Thyroid gland (tissue), 4 donors: ENCODE data around the gene CDC26. TPM values are rescaled to one million over a fixed set of nuclear protein-coding genes. Genes with fewer than 3 reads are reported as not detected.
"Not testable (repeated sequence)": the region's sequence is repeated elsewhere in the genome, so short reads cannot be mapped to it uniquely, and the experiment has no call there.

Source experiments
- DNase-seq, 2 donors: peaks; one replicate each; pipeline ENCODE4 v3.0.0-alpha.2; 2019
- H3K27ac ChIP-seq, 3 donors: fragments of 200-600 bp; sonication (generic); 1 replicate in 2 of 3; 2 replicates in 1 of 3; pipeline ENCODE4 v1.5.1; 2016 to 2019; ENCODE audit warnings: mild to moderate bottlenecking in 1 of 3, moderate library complexity in 1 of 3
- H3K27me3 ChIP-seq: fragments of 200-600 bp; sonication (generic); one replicate; pipeline ENCODE4 v1.5.1; 2019
- H3K36me3 ChIP-seq, 2 donors: fragments of 200-600 bp; sonication (generic); one replicate each; pipeline ENCODE4 v1.5.1; 2016 to 2019
- H3K4me1 ChIP-seq, 2 donors: fragments of 200-600 bp; sonication (generic); one replicate each; pipeline ENCODE4 v1.5.1; 2017 to 2019
- H3K4me3 ChIP-seq, 3 donors: fragments of 200-600 bp; sonication (generic); replicated peaks in 1 of 3; 1 replicate in 2 of 3; 2 replicates in 1 of 3; pipeline ENCODE4 v1.5.1; 2016; ENCODE audit warnings: mild to moderate bottlenecking in 1 of 3
- H3K9me3 ChIP-seq: fragments of 200-600 bp; sonication (generic); one replicate; pipeline ENCODE4 v1.5.1; 2017
- POLR2A ChIP-seq, 2 donors: fragments of 450-650 bp; IDR thresholded peaks; one replicate each; pipeline ENCODE4 v1.6.1; 2017; ENCODE audit warnings: antibody characterized with exemption in 2 of 2, mild to moderate bottlenecking in 2 of 2, moderate library complexity in 1 of 2
- whole genome bisulfite sequencing, 2 donors: methylation state at CpG; one replicate each; pipeline ENCODE4 v1.1.5; 2017; 5-methylcytosine and 5-hydroxymethylcytosine counted together
- intact Hi-C: fragments of 100-400 bp; cut with DNase I; formaldehyde crosslinking; loops from one replicate; pipeline ENCODE4 v1.15.1; 2023
- total RNA-seq, 4 donors: library from RNA; depleted of rRNA; stranded (reverse); fragments of >200 nt; gene quantifications; one replicate each; pipeline ENCODE4 v1.2.3, GENCODE V29; 2016
- TF ChIP-seq, protein P1 (sequence below), 6 experiments: fragments of 200-600 bp in 3 of 6; fragments of 450-650 bp in 3 of 6; sonication (generic) in 3 of 6; IDR thresholded peaks; one replicate each; pipeline ENCODE4 v1.5.1; 2016 to 2019; ENCODE audit warnings: antibody characterized with exemption in 6 of 6, mild to moderate bottlenecking in 2 of 6, inconsistent platforms in 1 of 6, moderate library complexity in 1 of 6

Gene CDC26
- total RNA-seq, 4 donors from 2014 or later: 23.0 to 73.5 (median 38.3) TPM

DNA sequence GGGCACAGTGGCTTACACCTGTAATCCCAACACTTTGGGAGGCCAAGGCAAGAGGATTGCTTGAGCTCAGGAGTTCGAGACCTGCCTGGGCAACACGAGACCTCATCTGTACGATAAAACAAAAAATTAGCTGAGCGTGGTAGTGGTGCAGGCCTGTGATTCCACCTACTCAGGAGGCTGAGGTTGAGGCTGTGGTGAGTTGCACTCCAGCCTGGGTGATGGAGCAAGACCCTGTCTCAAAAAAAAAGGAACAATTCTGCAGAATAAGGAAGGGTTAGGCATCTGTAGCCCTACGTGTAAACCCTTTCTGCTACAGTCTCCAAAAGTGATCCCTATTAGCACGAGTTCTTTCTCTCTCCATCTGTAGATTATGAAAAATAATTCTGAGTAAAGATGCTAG is 19.9 kb downstream of the CDC26 start:
- no peak overlapping the region for H3K27ac ChIP-seq
- H3K9me3 ChIP-seq: no peaks in the 10 kb centered on the region
- H3K36me3 ChIP-seq: peaks cover 7 to 8% of the 10 kb centered on the region in 2 donors
- intact Hi-C loops: no loop called here
- H3K27me3 ChIP-seq: no peaks in the 10 kb centered on the region
- no peak for DNase-seq
- TF ChIP-seq POLR2A (IDR thresholded peaks at IDR 0.05): no peak
- TF ChIP-seq, protein P1, sequence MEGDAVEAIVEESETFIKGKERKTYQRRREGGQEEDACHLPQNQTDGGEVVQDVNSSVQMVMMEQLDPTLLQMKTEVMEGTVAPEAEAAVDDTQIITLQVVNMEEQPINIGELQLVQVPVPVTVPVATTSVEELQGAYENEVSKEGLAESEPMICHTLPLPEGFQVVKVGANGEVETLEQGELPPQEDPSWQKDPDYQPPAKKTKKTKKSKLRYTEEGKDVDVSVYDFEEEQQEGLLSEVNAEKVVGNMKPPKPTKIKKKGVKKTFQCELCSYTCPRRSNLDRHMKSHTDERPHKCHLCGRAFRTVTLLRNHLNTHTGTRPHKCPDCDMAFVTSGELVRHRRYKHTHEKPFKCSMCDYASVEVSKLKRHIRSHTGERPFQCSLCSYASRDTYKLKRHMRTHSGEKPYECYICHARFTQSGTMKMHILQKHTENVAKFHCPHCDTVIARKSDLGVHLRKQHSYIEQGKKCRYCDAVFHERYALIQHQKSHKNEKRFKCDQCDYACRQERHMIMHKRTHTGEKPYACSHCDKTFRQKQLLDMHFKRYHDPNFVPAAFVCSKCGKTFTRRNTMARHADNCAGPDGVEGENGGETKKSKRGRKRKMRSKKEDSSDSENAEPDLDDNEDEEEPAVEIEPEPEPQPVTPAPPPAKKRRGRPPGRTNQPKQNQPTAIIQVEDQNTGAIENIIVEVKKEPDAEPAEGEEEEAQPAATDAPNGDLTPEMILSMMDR (IDR thresholded peaks at IDR 0.05): no peak
- H3K4me3 ChIP-seq: no peak overlapping the region
- 93% methylated on average over 6 of the region's 6 CpGs for WGBS, 2 donors
- no peaks in the 10 kb centered on the region for H3K4me1 ChIP-seq

DNA sequence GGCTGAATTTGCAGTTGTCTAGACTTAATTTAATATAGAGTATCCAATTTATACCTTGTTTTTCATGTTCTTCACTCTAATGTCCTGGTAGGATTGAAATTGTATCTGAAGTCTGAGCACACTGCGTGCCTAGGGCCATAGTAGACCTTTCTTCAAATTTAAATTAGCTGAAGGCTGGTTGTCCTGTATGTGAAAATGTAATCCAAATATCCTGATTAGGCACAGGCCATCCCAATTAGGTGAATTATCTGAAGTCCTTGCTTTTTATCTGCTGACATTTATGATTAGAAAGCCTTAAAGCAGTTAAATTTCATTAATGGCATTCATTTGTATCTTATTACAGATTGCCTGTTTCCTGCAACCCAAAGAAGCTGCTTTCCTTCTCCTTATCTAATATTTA is 20.4 kb downstream of the CDC26 start:
- no peak for TF ChIP-seq POLR2A (IDR thresholded peaks at IDR 0.05)
- TF ChIP-seq, protein P1 (IDR thresholded peaks at IDR 0.05): no peak
- no peak overlapping the region for H3K4me3 ChIP-seq
- no peaks in the 10 kb centered on the region for H3K4me1 ChIP-seq
- WGBS, 2 donors: 94 to 97% methylated on average over 1 of the region's 1 CpG
- intact Hi-C loops: no loop called here
- peaks cover 4 to 5% of the 10 kb centered on the region in 2 donors for H3K36me3 ChIP-seq
- H3K27me3 ChIP-seq: no peaks in the 10 kb centered on the region
- H3K9me3 ChIP-seq: no peaks in the 10 kb centered on the region
- H3K27ac ChIP-seq: no peak overlapping the region
- DNase-seq: no peak

DNA sequence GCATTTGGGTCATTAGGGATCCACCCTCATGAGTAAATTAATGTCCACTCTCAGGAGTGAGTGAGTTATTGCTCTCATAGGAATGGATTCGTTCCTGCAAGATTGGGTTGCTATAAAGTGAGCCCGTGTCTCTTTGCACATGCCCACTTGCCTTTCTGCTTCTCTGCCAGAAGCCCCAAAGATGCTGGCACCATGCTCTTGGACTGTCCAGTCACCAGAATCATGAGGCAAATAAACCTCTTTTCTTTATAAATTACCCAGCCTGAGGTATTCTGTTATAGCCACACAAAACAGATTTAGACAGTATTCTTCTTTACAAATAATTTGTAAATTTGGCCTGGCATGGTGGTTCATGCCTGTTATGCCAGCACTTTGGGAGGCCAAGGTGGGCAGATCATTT is 24.6 kb downstream of the CDC26 start:
- intact Hi-C loops: no loop called here
- no peak for DNase-seq
- H3K9me3 ChIP-seq: no peaks in the 10 kb centered on the region
- H3K4me1 ChIP-seq: no peaks in the 10 kb centered on the region
- H3K27me3 ChIP-seq: no peaks in the 10 kb centered on the region
- 91 to 93% methylated on average over 2 of the region's 2 CpGs for WGBS, 2 donors
- no peak overlapping the region for H3K4me3 ChIP-seq
- no peaks in the 10 kb centered on the region for H3K36me3 ChIP-seq
- no peak overlapping the region for H3K27ac ChIP-seq
- TF ChIP-seq, protein P1 (IDR thresholded peaks at IDR 0.05): no peak
- TF ChIP-seq POLR2A (IDR thresholded peaks at IDR 0.05): no peak

DNA sequence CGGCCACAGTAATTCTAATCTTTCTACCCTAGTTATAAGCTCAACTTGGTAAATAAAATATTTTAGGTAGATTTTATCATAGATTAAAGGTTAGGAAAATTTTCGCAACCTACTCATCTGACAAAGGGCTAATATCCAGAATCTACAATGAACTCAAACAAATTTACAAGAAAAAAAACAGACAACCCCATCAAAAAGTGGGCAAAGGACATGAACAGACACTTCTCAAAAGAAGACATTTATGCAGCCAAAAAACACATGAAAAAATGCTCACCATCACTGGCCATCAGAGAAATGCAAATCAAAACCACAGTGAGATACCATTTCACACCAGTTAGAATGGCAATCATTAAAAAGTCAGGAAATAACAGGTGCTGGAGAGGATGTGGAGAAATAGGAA is 25.7 kb downstream of the CDC26 start:
- H3K9me3 ChIP-seq, intact Hi-C loops: not testable (repeated sequence)
- 98 to 100% methylated on average over 2 of the region's 2 CpGs for WGBS, 2 donors

DNA sequence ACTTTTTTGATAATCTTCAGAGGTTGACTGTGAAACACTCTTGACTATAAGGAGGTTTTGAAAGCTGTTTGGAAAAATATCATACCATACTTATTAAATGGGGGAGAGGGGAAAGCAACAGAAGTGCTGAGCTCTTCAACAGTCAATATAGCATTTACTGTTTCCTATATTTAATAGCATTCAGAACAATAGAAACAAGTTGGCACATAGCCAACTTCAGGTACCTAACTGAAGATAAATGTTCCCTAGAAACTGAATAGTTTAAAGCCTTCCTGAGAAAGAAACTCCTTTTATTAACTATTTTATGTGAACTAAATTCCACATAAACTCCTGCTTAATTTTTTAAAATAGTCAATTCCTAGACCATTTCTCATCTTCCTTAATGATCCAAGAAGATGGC is 27.7 kb downstream of the CDC26 start:
- H3K36me3 ChIP-seq: no peaks in the 10 kb centered on the region
- no peak overlapping the region for H3K27ac ChIP-seq
- intact Hi-C loops: no loop called here
- no peaks in the 10 kb centered on the region for H3K9me3 ChIP-seq
- H3K4me1 ChIP-seq: no peaks in the 10 kb centered on the region
- H3K4me3 ChIP-seq: no peak overlapping the region
- TF ChIP-seq, protein P1 (IDR thresholded peaks at IDR 0.05): no peak
- TF ChIP-seq POLR2A (IDR thresholded peaks at IDR 0.05): no peak
- DNase-seq: no peak
- H3K27me3 ChIP-seq: no peaks in the 10 kb centered on the region

More for the DNA sequence above, 25.7 kb downstream of the CDC26 start:
- H3K27me3 ChIP-seq, H3K4me3 ChIP-seq, DNase-seq, H3K4me1 ChIP-seq, H3K36me3 ChIP-seq, H3K27ac ChIP-seq: not testable (repeated sequence)

DNA sequence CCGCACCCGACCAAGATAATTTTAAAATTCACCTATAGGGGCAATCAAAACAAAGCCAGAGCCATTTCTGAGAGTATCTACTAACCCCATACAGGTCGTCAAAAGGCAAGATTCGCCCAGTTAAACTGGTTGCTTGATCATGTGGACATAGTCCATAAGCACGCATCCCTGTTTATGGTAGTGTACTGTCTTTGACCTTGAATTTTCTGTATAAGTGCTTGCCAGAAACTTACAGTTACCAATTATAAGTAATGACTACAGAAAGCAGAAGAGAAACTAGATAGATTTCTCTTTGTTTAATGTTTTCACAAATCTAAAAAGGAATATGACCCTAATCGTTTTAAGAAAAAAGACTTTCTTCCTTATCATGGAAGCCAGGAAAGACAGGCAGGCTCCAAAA is 28.4 kb downstream of the CDC26 start:
- TF ChIP-seq, protein P1 (IDR thresholded peaks at IDR 0.05): no peak
- TF ChIP-seq POLR2A (IDR thresholded peaks at IDR 0.05): no peak
- WGBS, 2 donors: 89 to 92% methylated on average over 6 of the region's 6 CpGs

More for the DNA sequence above, 28.4 kb downstream of the CDC26 start:
- Histone ChIP-seq H3K27me3 (no peaks in the 10 kb centered on the region), H3K27ac (no peak overlapping the region), H3K9me3 (no peaks in the 10 kb centered on the region), H3K4me1 (no peaks in the 10 kb centered on the region), H3K36me3 (no peaks in the 10 kb centered on the region), H3K4me3 (no peak overlapping the region)
- DNase-seq: no peak
- intact Hi-C loops: no loop called here
